Measurements from ENCODE around the gene THG1L. TPM values are rescaled to one million over a fixed set of nuclear protein-coding genes. Genes with fewer than 3 reads are reported as not detected.

The THG1L gene
- total and polyA plus RNA-seq, 2 donors from 2014 or later: 9.8 to 11.7 TPM

GRCh38 chr5:157766902-157767301 is 35.7 kb downstream of the THG1L start:
- Histone ChIP-seq H3K4me3 (ENCODE audit: low read length in 3 of 3) (no peak overlapping the region), H3K27ac (ENCODE audit: low read depth in 2 of 2, low read length in 2 of 2) (no peak overlapping the region), H3K27me3 (ENCODE audit: control insufficient read depth, insufficient read depth, low read length) (no peaks in the 10 kb centered on the region), H3K4me1 (ENCODE audit: control insufficient read depth in 2 of 3, insufficient read depth in 2 of 3, low read depth in 1 of 3, low read length in 3 of 3) (no peaks in the 10 kb centered on the region), H3K9me3 (ENCODE audit: control insufficient read depth in 2 of 3, insufficient read depth in 1 of 3, low read length in 3 of 3) (no peaks in the 10 kb centered on the region), H3K9ac (ENCODE audit: low read length in 3 of 3) (no peak overlapping the region), H3K36me3 (ENCODE audit: control insufficient read depth in 2 of 3, insufficient read depth in 3 of 3, low read length in 3 of 3) (no peaks in the 10 kb centered on the region)
- intact Hi-C loops (cut with DNase I): no loop called here
- FAIRE-seq (no peak), DNase-seq (no peak)
- no peak for TF ChIP-seq CTCF (IDR thresholded peaks at IDR 0.05; ENCODE audit: borderline replicate concordance, extremely low read depth, insufficient read depth)

GRCh38 chr5:157767689-157768088 is 36.5 kb downstream of the THG1L start:
- Histone ChIP-seq H3K9ac (ENCODE audit: low read length in 3 of 3) (no peak overlapping the region), H3K4me1 (ENCODE audit: control insufficient read depth in 2 of 3, insufficient read depth in 2 of 3, low read depth in 1 of 3, low read length in 3 of 3) (no peaks in the 10 kb centered on the region)
- no peak for FAIRE-seq

DNA sequence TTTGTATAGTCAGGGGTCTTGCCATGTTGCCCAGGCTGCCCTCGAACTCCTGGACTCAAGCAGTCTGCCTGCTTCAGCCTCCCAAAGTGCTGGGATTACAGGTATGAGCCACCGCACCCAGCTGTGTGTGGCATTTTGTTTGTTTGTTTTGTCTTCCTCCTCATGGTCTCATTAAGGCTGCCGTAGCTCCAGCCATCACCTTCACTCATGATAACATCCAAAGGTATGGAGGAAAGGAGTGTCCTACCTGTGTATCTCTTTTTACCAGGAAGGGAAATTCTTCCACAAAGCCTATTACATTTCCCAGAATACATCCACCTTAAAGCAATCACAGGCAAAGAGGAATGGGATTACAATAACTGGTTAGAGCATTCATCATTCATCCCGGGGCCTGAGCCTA is 39.4 kb downstream of the THG1L start:
- Histone ChIP-seq H3K27ac (ENCODE audit: low read depth in 2 of 2, low read length in 2 of 2) (no peak overlapping the region), H3K4me1 (ENCODE audit: control insufficient read depth in 2 of 3, insufficient read depth in 2 of 3, low read depth in 1 of 3, low read length in 3 of 3) (no peaks in the 10 kb centered on the region), H3K4me3 (ENCODE audit: low read length in 3 of 3) (no peak overlapping the region), H3K27me3 (ENCODE audit: control insufficient read depth, insufficient read depth, low read length) (no peaks in the 10 kb centered on the region), H3K9ac (ENCODE audit: low read length in 3 of 3) (no peak overlapping the region), H3K9me3 (ENCODE audit: control insufficient read depth in 2 of 3, insufficient read depth in 1 of 3, low read length in 3 of 3) (no peaks in the 10 kb centered on the region), H3K36me3 (ENCODE audit: control insufficient read depth in 2 of 3, insufficient read depth in 3 of 3, low read length in 3 of 3) (no peaks in the 10 kb centered on the region)
- TF ChIP-seq CTCF (IDR thresholded peaks at IDR 0.05; ENCODE audit: borderline replicate concordance, extremely low read depth, insufficient read depth): no peak
- FAIRE-seq (no peak), DNase-seq (no peak)
- intact Hi-C loops (cut with DNase I): no loop called here

More at GRCh38 chr5:157767689-157768088, 36.5 kb downstream of the THG1L start:
- no peak overlapping the region for H3K27ac ChIP-seq (ENCODE audit: low read depth in 2 of 2, low read length in 2 of 2)
- no peaks in the 10 kb centered on the region for H3K9me3 ChIP-seq (ENCODE audit: control insufficient read depth in 2 of 3, insufficient read depth in 1 of 3, low read length in 3 of 3)
- no peak for TF ChIP-seq CTCF (IDR thresholded peaks at IDR 0.05; ENCODE audit: borderline replicate concordance, extremely low read depth, insufficient read depth)
- H3K27me3 ChIP-seq (ENCODE audit: control insufficient read depth, insufficient read depth, low read length): no peaks in the 10 kb centered on the region
- H3K4me3 ChIP-seq (ENCODE audit: low read length in 3 of 3): no peak overlapping the region
- intact Hi-C loops (cut with DNase I): no loop called here
- DNase-seq: no peak
- no peaks in the 10 kb centered on the region for H3K36me3 ChIP-seq (ENCODE audit: control insufficient read depth in 2 of 3, insufficient read depth in 3 of 3, low read length in 3 of 3)

- H3K9ac ChIP-seq (ENCODE audit: low read length in 3 of 3): no peak overlapping the region
- TF ChIP-seq CTCF (IDR thresholded peaks at IDR 0.05; ENCODE audit: borderline replicate concordance, extremely low read depth, insufficient read depth): no peak
- H3K36me3 ChIP-seq (ENCODE audit: control insufficient read depth in 2 of 3, insufficient read depth in 3 of 3, low read length in 3 of 3): no peaks in the 10 kb centered on the region
- intact Hi-C loops (cut with DNase I): no loop called here
- FAIRE-seq: no peak
- no peaks in the 10 kb centered on the region for H3K9me3 ChIP-seq (ENCODE audit: control insufficient read depth in 2 of 3, insufficient read depth in 1 of 3, low read length in 3 of 3)
- H3K27me3 ChIP-seq (ENCODE audit: control insufficient read depth, insufficient read depth, low read length): no peaks in the 10 kb centered on the region
- DNase-seq: no peak
- H3K4me1 ChIP-seq (ENCODE audit: control insufficient read depth in 2 of 3, insufficient read depth in 2 of 3, low read depth in 1 of 3, low read length in 3 of 3): no peaks in the 10 kb centered on the region
- no peak overlapping the region for H3K4me3 ChIP-seq (ENCODE audit: low read length in 3 of 3)
- no peak overlapping the region for H3K27ac ChIP-seq (ENCODE audit: low read depth in 2 of 2, low read length in 2 of 2)
Observed at GRCh38 chr5:157772127-157772526, 40.9 kb downstream of the THG1L start.

Data from kidney (tissue), 14 donors.